Ectodermal cell (in vitro differentiated cells): ENCODE measurements around the gene USH1G.

Experiments
- H3K27ac ChIP-seq: 2 replicates; pipeline ENCODE4 v1.7.0; 2013; ENCODE audit warnings: mild to moderate bottlenecking, low read depth, low read length; ENCODE audit not compliant: insufficient read depth, poor library complexity, severe bottlenecking
- H3K27me3 ChIP-seq: 2 replicates; pipeline ENCODE4 v1.7.0; 2013; ENCODE audit warnings: mild to moderate bottlenecking, low read length; ENCODE audit not compliant: insufficient read depth, control insufficient read depth, poor library complexity, severe bottlenecking
- H3K36me3 ChIP-seq: one replicate; pipeline ENCODE4 v1.7.0; 2013; ENCODE audit warnings: low read length; ENCODE audit not compliant: control insufficient read depth, insufficient read depth
- H3K4me1 ChIP-seq: one replicate; pipeline ENCODE4 v1.7.0; 2013; ENCODE audit warnings: low read length; ENCODE audit not compliant: control insufficient read depth, insufficient read depth
- H3K4me3 ChIP-seq: 2 replicates; pipeline ENCODE4 v1.7.0; 2013; ENCODE audit warnings: low read depth, low read length, control low read depth; ENCODE audit not compliant: insufficient read depth
- H3K9me3 ChIP-seq: 2 replicates; pipeline ENCODE4 v1.7.0; 2013; ENCODE audit warnings: mild to moderate bottlenecking, low read length, moderate library complexity; ENCODE audit not compliant: control insufficient read depth
- WGBS, 2 experiments: methylation state at CpG; one replicate each; pipeline ENCODE4 v1.1.7; 2013; ENCODE audit warnings: missing lambda C conversion rate in 2 of 2; 5-methylcytosine and 5-hydroxymethylcytosine counted together

USH1G gene

DNA sequence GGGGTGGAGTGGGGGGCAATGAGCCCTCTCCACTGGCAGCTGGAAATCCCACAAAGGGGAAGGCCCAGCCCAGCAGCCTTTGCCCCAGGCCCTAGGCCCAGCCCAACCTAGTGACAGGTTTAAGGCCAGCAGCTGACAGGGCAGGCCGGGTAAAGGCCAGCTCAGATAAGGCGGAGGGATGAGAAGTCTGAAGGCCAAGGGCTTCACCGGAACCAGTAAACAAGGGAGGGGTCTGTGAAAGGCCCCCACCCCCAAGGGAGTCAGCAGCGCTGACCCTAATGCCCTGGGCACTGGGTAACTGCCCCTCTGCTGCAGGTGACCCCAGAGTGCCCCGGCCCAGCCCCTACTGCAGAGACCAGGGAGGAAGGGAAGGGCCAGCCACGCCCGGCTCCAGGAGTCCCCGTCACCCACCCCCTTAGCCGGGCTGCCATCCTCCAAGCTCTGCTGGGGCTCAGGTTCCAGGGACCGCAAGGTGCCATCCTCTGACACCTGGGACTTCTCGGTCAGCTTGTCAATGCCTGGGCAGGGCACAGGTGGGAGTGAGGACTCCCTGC is 30.2 kb upstream of the USH1G start:
- 91 to 92% methylated on average over 11 of the region's 11 CpGs for WGBS, 2 experiments
- Histone ChIP-seq H3K27me3 (peaks cover 6% of the 10 kb centered on the region), H3K9me3 (no peaks in the 10 kb centered on the region), H3K27ac (no peak overlapping the region), H3K36me3 (no peaks in the 10 kb centered on the region), H3K4me3 (no peak overlapping the region), H3K4me1 (no peaks in the 10 kb centered on the region)

DNA sequence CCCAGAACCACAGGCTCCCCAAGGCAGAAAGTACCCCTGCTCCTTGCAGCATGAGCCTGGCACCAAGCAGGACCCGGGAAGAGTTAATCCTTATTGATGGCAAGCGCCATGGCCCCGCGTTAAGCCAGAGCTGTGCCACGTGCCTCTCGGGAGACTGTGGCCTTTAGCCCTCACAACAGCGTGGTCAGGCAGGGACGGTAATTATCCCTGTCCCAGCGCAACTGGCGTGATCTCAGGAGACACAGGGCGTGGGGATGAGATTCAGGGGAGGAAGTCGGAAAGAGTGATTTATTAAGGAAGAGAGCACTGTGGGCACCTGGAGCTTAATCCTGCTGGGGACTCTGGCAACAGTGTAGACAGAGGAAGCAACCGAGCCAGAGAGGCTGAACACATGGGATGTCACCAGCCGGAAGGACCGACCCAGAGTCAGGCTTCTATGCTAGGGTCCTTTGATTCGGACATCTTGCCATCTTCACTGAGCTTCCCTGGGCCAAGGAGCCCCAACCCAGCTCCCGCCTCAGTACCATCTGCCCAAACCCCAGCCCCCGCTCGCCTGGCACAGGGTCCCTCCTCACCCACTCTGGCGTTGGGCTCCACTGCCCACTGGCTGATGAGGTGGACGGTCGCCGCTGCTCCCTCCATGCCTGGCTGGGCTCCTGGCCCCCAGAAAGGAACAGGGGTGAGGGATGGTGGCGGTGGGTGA is 29.5 kb upstream of the USH1G start:
- Histone ChIP-seq H3K4me1 (no peaks in the 10 kb centered on the region), H3K4me3 (no peak overlapping the region), H3K27me3 (peaks cover 4% of the 10 kb centered on the region), H3K36me3 (no peaks in the 10 kb centered on the region), H3K9me3 (no peaks in the 10 kb centered on the region), H3K27ac (no peak overlapping the region)
- 91% methylated on average over 24 of the region's 24 CpGs for WGBS, 2 experiments

DNA sequence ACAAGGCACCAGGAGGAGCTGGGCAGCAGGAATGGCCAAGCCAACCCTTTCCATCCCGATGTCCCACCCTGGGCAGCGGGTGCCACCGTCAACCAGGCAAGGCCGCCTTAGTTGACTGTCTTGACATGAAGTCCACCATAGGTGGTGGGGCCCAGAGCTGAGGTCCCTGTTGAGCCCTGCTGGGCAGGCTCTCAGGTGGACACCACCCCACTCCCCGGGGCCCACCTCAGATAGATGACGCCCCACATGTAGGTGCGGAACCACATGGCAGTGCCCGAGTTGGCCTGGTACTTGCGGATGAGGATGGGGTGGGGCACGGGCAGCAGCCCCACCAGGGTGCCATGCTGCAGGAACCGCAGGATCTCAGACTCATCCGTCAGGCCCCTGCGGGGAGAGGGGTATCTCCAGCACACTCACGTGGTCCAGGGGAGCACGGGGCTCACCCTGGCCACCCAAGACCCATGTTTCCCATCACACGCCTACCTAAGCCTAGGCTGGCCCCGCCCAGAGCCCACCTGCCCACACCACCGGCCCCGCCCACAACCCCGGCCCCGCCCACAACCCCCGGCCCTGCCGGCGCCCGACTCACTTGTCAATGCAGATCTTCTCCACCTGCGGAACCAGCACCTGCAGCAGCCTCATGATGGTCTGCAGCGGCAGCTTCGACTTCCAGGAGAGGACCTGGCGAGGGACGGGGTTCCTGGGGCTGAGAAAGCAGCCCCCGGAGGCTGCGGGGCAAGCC is 28.8 kb upstream of the USH1G start:
- H3K36me3 ChIP-seq = no peaks in the 10 kb centered on the region
- no peak overlapping the region for H3K27ac ChIP-seq
- peaks cover 4% of the 10 kb centered on the region for H3K27me3 ChIP-seq
- no peak overlapping the region for H3K4me3 ChIP-seq
- WGBS, 2 experiments = 85% methylated on average over 32 of the region's 32 CpGs
- no peaks in the 10 kb centered on the region for H3K4me1 ChIP-seq
- H3K9me3 ChIP-seq = no peaks in the 10 kb centered on the region

DNA sequence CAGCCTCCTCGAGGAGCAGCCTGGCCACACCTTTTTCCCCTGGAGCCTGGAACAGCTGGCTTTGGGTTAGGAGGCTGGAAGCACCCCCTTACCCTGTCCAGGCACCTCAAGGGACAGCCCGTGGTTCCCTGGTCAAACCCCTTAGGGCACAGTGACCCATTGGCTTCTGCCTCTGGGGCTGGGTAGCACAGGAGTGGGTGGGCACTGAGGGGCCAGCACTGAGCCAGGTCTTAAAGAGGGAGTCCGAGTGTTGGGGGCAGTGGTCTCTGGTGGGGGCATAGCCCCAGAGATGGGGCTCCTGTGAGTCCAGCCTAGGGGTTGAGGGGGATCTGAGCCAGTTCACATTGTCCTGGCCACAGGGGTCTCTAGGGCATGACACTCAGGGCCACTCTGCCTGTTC is 28.0 kb upstream of the USH1G start:
- Histone ChIP-seq H3K27me3 (no peaks in the 10 kb centered on the region), H3K4me1 (no peaks in the 10 kb centered on the region)
- WGBS, 2 experiments = 81 to 87% methylated on average over 3 of the region's 3 CpGs

DNA sequence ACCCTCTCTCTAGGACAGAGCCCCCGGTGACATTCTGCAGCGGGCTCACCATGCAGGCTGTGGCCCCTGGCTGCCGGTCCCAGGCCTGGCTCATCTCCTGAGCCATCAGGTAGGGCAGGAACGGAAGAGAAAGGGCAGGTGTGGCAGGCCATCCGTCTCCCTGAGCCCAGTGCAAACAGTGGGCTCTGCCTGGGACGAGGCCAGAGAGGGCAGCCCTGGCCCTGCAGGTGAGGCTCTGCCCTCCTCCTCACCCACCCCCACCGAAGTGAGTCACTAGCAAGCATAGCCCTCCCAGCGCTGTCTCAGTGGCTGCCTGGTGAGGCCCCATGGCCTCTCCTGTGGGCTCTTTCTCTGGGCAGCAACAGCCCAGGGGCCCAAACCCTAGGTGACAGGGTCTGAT is 27.2 kb upstream of the USH1G start:
- H3K27ac ChIP-seq = no peak overlapping the region
- H3K36me3 ChIP-seq = no peaks in the 10 kb centered on the region
- 71 to 72% methylated on average over 8 of the region's 8 CpGs for whole genome bisulfite sequencing, 2 experiments
- H3K27me3 ChIP-seq = no peaks in the 10 kb centered on the region
- no peak overlapping the region for H3K4me3 ChIP-seq
- no peaks in the 10 kb centered on the region for H3K4me1 ChIP-seq
- no peaks in the 10 kb centered on the region for H3K9me3 ChIP-seq

More for the DNA sequence above, 28.0 kb upstream of the USH1G start:
- Histone ChIP-seq H3K36me3 (no peaks in the 10 kb centered on the region), H3K27ac (no peak overlapping the region), H3K4me3 (no peak overlapping the region), H3K9me3 (no peaks in the 10 kb centered on the region)

GRCh38 chr17:74949455-74950115 is 26.5 kb upstream of the USH1G start:
- Histone ChIP-seq H3K27me3 (no peaks in the 10 kb centered on the region), H3K4me1 (no peaks in the 10 kb centered on the region)
- WGBS, 2 experiments = 73 to 75% methylated on average over 12 of the region's 12 CpGs

DNA sequence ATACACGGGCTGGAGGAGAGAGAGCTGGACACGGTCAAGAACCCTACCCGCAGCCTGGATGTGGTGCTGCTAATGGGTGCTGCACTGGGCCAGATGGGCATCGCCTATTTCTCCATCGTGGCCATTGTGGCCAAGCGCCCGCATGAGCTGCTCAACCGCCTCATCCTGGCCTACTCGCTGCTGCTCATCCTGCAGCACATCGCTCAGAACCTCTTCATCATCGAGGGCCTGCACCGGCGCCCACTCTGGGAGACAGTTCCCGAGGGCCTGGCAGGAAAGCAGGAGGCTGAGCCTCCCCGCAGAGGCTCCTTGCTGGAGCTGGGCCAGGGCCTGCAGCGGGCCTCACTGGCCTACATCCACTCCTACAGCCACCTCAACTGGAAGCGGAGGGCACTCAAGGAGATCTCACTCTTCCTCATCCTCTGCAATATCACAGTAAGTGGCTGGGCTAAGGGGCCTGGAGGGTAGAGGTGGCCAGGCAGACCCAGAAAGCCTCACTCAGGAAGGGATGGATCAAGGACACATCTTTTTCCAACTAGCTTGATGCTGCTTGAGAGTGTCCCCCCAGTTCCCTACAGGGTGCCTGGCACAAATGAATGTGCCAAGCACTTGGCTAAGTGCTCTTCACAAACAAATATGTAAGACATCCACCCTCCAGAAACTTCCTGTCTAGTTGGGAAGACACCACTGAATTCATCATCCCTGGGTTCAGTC is 24.1 kb upstream of the USH1G start:
- H3K9me3 ChIP-seq = no peaks in the 10 kb centered on the region
- no peaks in the 10 kb centered on the region for H3K4me1 ChIP-seq
- no peak overlapping the region for H3K4me3 ChIP-seq
- H3K27me3 ChIP-seq = peaks cover 8% of the 10 kb centered on the region
- no peak overlapping the region for H3K27ac ChIP-seq
- WGBS, 2 experiments = 95% methylated on average over 17 of the region's 17 CpGs
- H3K36me3 ChIP-seq = no peaks in the 10 kb centered on the region

More at GRCh38 chr17:74949455-74950115, 26.5 kb upstream of the USH1G start:
- Histone ChIP-seq H3K36me3 (no peaks in the 10 kb centered on the region), H3K27ac (no peak overlapping the region), H3K9me3 (no peaks in the 10 kb centered on the region), H3K4me3 (no peak overlapping the region)

DNA sequence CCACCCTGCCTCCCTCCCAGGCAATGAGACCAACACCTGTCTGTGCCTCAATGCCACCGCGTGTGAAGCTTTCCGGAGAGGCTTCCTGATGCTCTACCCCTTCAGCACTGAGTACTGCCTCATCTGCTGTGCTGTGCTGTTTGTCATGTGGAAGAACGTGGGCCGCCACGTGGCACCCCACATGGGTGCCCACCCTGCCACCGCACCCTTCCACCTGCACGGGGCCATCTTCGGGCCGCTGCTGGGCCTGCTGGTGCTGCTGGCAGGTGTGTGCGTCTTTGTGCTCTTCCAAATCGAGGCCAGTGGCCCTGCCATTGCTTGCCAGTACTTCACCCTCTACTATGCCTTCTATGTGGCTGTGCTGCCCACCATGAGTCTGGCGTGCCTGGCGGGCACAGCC is 23.6 kb upstream of the USH1G start:
- Histone ChIP-seq H3K4me1 (no peaks in the 10 kb centered on the region), H3K9me3 (no peaks in the 10 kb centered on the region), H3K36me3 (no peaks in the 10 kb centered on the region), H3K27ac (no peak overlapping the region), H3K27me3 (peaks cover 8% of the 10 kb centered on the region), H3K4me3 (no peak overlapping the region)
- WGBS, 2 experiments = 89 to 91% methylated on average over 14 of the region's 14 CpGs

GRCh38 chr17:74945543-74945942 is 22.5 kb upstream of the USH1G start:
- Histone ChIP-seq H3K36me3 (no peaks in the 10 kb centered on the region), H3K27ac (no peak overlapping the region), H3K27me3 (peaks cover 14% of the 10 kb centered on the region), H3K9me3 (no peaks in the 10 kb centered on the region), H3K4me1 (no peaks in the 10 kb centered on the region), H3K4me3 (no peak overlapping the region)
- WGBS, 2 experiments = 75 to 78% methylated on average over 6 of the region's 6 CpGs
